ENCODE results near the gene UBALD1. TPM values are rescaled to one million over a fixed set of nuclear protein-coding genes. Genes with fewer than 3 reads are reported as not detected.

UBALD1 gene
- total RNA-seq, 1 experiment from 2014 or later = 29.9 TPM

DNA sequence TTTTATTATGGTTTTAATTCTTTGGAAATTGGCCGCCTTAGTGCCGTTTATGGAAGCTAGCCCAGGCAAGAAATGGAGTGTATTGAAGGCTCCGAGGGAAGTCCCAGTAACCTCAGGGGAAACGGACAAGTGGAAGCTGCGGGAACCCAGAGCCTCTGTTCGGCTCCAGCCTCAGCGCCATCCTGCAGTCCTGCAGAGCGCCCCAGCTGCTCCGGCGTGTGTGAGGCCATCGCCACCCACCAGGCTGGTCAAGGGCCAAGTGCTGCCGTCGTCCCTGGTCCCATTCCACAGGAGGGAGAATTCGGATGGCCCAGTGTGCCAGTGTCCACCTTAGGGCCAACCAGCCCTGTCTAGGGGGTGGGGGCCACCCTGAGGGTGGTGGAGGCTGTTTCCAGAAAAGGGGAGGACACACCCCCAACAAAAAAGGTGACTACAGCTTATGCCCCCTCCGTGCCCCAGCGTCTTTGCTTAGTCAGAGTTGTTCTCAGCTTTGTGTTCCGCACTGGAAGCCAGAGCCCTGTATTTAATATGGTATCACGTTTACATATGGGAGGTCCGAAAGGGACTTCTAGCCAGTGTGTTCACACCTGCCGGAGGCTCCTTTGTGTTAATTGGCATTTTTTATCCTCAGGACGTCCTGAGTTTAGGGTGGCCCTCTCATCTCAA is 22.9 kb upstream of the UBALD1 start:
- ATAC-seq = no peak

DNA sequence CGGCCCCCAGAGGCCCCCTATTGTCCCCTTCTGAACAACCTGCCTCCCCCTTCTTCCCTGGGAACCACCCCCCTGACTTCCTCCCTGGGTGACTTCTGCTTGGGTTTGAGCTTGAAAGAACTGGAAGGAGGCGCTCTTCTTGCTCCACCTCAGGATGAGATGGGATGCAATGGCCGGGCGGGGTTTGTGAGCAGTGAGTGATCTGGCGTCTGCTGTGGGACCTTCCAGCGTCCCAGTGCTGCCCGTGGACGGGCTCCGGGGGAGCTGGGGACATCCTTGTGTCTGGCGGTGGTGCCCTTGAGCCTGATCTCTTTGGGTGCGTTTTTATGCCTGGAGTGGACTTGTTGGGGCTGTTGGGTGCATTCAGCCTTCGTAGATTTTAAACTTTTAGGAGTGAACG is 21.5 kb upstream of the UBALD1 start:
- Histone ChIP-seq H3K27ac (ENCODE audit: low read length) (no peak overlapping the region), H3K36me3 (ENCODE audit: control insufficient read depth, insufficient read depth, low read length) (no peaks in the 10 kb centered on the region), H3K9me3 (ENCODE audit: control insufficient read depth, insufficient read depth, low read depth, low read length) (no peaks in the 10 kb centered on the region; the same call in 1 of the 2 replicates), H3K4me3 (ENCODE audit: low read depth in 2 of 2, low read length in 2 of 2) (no peak overlapping the region), H3K27me3 (ENCODE audit: control insufficient read depth, insufficient read depth, low read length) (no peaks in the 10 kb centered on the region), H3K4me1 (ENCODE audit: control insufficient read depth, insufficient read depth, low read length) (no peaks in the 10 kb centered on the region)
- in situ Hi-C loops (cut with HindIII; ENCODE audit: low pct_unique_long_range_greater_than_20kb, low sequenced_read_pairs) (no loop called here), intact Hi-C loops (cut with micrococcal nuclease; ENCODE audit: unreplicated experiment) (no loop called here)
- DNase-seq (ENCODE audit: low read depth, low spot score) (no peak), ATAC-seq (no peak)
- POLR2A ChIA-PET = interaction anchor here (0.6 to 0.7 kb wide), 2 partner anchors 9 to 873 kb away, joined by 3 to 5 read pairs; no protein-coding TSS in a partner anchor
- no peak for TF ChIP-seq TCF7L2 (IDR thresholded peaks at IDR 0.05; ENCODE audit: low read depth, low read length)
- no peak for TF ChIP-seq POLR2AphosphoS5 (IDR thresholded peaks at IDR 0.05; ENCODE audit: low read depth, low read length)
- TF ChIP-seq SIN3A (IDR thresholded peaks at IDR 0.05; ENCODE audit: borderline replicate concordance, insufficient read depth, low read depth, low read length) = no peak
- TF ChIP-seq, protein P1, sequence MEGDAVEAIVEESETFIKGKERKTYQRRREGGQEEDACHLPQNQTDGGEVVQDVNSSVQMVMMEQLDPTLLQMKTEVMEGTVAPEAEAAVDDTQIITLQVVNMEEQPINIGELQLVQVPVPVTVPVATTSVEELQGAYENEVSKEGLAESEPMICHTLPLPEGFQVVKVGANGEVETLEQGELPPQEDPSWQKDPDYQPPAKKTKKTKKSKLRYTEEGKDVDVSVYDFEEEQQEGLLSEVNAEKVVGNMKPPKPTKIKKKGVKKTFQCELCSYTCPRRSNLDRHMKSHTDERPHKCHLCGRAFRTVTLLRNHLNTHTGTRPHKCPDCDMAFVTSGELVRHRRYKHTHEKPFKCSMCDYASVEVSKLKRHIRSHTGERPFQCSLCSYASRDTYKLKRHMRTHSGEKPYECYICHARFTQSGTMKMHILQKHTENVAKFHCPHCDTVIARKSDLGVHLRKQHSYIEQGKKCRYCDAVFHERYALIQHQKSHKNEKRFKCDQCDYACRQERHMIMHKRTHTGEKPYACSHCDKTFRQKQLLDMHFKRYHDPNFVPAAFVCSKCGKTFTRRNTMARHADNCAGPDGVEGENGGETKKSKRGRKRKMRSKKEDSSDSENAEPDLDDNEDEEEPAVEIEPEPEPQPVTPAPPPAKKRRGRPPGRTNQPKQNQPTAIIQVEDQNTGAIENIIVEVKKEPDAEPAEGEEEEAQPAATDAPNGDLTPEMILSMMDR (IDR thresholded peaks at IDR 0.05) = no peak
- TF ChIP-seq, protein P2, sequence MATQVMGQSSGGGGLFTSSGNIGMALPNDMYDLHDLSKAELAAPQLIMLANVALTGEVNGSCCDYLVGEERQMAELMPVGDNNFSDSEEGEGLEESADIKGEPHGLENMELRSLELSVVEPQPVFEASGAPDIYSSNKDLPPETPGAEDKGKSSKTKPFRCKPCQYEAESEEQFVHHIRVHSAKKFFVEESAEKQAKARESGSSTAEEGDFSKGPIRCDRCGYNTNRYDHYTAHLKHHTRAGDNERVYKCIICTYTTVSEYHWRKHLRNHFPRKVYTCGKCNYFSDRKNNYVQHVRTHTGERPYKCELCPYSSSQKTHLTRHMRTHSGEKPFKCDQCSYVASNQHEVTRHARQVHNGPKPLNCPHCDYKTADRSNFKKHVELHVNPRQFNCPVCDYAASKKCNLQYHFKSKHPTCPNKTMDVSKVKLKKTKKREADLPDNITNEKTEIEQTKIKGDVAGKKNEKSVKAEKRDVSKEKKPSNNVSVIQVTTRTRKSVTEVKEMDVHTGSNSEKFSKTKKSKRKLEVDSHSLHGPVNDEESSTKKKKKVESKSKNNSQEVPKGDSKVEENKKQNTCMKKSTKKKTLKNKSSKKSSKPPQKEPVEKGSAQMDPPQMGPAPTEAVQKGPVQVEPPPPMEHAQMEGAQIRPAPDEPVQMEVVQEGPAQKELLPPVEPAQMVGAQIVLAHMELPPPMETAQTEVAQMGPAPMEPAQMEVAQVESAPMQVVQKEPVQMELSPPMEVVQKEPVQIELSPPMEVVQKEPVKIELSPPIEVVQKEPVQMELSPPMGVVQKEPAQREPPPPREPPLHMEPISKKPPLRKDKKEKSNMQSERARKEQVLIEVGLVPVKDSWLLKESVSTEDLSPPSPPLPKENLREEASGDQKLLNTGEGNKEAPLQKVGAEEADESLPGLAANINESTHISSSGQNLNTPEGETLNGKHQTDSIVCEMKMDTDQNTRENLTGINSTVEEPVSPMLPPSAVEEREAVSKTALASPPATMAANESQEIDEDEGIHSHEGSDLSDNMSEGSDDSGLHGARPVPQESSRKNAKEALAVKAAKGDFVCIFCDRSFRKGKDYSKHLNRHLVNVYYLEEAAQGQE (IDR thresholded peaks at IDR 0.05; ENCODE audit: insufficient read depth in 1 of 2, low read depth in 2 of 2, low read length in 1 of 2) = no peak
- CTCF ChIA-PET = no interaction called here
- no TSS peak for BruUV-seq (replicated peaks)

More for the DNA sequence above, 22.9 kb upstream of the UBALD1 start:
- Histone ChIP-seq H3K27me3 (ENCODE audit: control insufficient read depth, insufficient read depth, low read length) (no peaks in the 10 kb centered on the region), H3K36me3 (ENCODE audit: control insufficient read depth, insufficient read depth, low read length) (no peaks in the 10 kb centered on the region), H3K9me3 (ENCODE audit: control insufficient read depth, insufficient read depth, low read depth, low read length) (no peaks in the 10 kb centered on the region), H3K4me1 (ENCODE audit: control insufficient read depth, insufficient read depth, low read length) (no peaks in the 10 kb centered on the region), H3K27ac (ENCODE audit: low read length) (no peak overlapping the region), H3K4me3 (ENCODE audit: low read depth in 2 of 2, low read length in 2 of 2) (no peak overlapping the region)
- TF ChIP-seq POLR2AphosphoS5 (IDR thresholded peaks at IDR 0.05; ENCODE audit: low read depth, low read length) (no peak), TCF7L2 (IDR thresholded peaks at IDR 0.05; ENCODE audit: low read depth, low read length) (no peak), SIN3A (IDR thresholded peaks at IDR 0.05; ENCODE audit: borderline replicate concordance, insufficient read depth, low read depth, low read length) (no peak)
- TF ChIP-seq, protein P1 (IDR thresholded peaks at IDR 0.05) = no peak
- TF ChIP-seq, protein P2 (IDR thresholded peaks at IDR 0.05; ENCODE audit: insufficient read depth in 1 of 2, low read depth in 2 of 2, low read length in 1 of 2) = no peak
- BruUV-seq (replicated peaks) = no TSS peak
- ChIA-PET POLR2A (no interaction called here), CTCF (no interaction called here)
- in situ Hi-C loops (cut with HindIII; ENCODE audit: low pct_unique_long_range_greater_than_20kb, low sequenced_read_pairs) = no loop called here
- DNase-seq (ENCODE audit: low read depth, low spot score) = no peak
- intact Hi-C loops (cut with micrococcal nuclease; ENCODE audit: unreplicated experiment) = no loop called here

Measured in Panc1 (cell line).